ENCODE data around the gene EXO1. TPM values are rescaled to one million over a fixed set of nuclear protein-coding genes. Genes with fewer than 3 reads are reported as not detected.

Gene EXO1
- total and polyA plus RNA-seq, 10 donors = 0.35 to 4.4 (median 1.3) TPM

DNA sequence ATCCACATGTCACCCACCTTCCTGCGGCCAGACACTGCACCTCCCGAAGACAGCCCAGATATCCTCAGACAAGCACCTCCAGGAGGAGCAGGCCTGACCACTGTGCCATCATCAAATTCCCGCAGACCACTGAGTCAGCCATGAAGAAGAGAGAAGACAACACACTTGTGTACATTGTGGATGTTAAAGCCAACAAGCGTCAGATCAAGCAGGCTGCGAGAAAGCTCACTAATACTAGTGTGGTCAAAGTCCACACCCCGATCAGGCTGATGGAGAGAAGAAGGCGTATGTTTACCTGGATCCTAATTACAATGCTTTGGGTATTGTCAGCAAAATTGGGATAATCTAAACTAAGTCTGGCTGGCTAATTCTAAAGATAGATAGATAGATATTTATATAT, 68.2 kb downstream of the EXO1 start:
- TF ChIP-seq POLR2AphosphoS5 (IDR thresholded peaks at IDR 0.05) (no peak), CTCF (IDR thresholded peaks at IDR 0.05 in 8 of 11, conservative IDR thresholded peaks at IDR 0.05 in 3 of 11) (no peak), POLR2A (IDR thresholded peaks at IDR 0.05) (no peak)
- no peaks in the 10 kb centered on the region for H3K27me3 ChIP-seq (replicated peaks in 1 of 7)
- H3K27ac ChIP-seq = no peak overlapping the region
- H3K36me3 ChIP-seq = no peaks in the 10 kb centered on the region
- H3K4me1 ChIP-seq = no peaks in the 10 kb centered on the region
- 94 to 99% (median 97%) methylated on average over 7 of the region's 7 CpGs for WGBS, 5 donors
- intact Hi-C loops (cut with DNase I; ENCODE audit: low total_unique reads) = no loop called here
- no peaks in the 10 kb centered on the region for H3K9me3 ChIP-seq
- no peak overlapping the region for H3K4me3 ChIP-seq
- no peak for DNase-seq

DNA sequence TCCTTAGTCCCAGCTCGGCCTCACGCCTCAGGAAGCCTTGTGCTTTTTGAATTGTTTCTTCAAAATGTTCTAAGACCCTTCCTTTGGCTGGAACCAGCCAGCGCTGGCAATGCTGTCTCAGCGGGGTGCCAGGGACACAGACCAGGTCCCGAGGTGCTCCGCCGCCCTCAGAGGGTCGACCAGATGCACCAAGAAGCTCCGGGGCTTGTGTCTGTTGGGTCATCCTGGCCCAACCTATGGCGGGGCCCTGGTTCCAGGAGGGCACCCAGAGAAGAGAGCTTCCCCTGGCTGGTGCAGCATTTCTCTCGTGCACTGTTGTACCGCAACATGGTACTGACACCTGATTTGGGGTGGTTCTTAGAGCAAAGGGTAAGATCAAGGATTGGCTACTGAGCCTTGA, 69.5 kb downstream of the EXO1 start:
- no peak for TF ChIP-seq POLR2AphosphoS5 (IDR thresholded peaks at IDR 0.05)
- TF ChIP-seq POLR2A (IDR thresholded peaks at IDR 0.05) = no peak
- no peak for TF ChIP-seq CTCF (IDR thresholded peaks at IDR 0.05 in 8 of 11, conservative IDR thresholded peaks at IDR 0.05 in 3 of 11)
- no peaks in the 10 kb centered on the region for H3K27me3 ChIP-seq (replicated peaks in 1 of 7)
- 91 to 97% (median 95%) methylated on average over 10 to 12 of the region's 12 CpGs for WGBS, 5 donors
- DNase-seq = no peak
- H3K36me3 ChIP-seq = no peaks in the 10 kb centered on the region
- no peak overlapping the region for H3K4me3 ChIP-seq
- H3K9me3 ChIP-seq = no peaks in the 10 kb centered on the region
- no peaks in the 10 kb centered on the region for H3K4me1 ChIP-seq
- intact Hi-C loops (cut with DNase I; ENCODE audit: low total_unique reads) = no loop called here
- no peak overlapping the region for H3K27ac ChIP-seq

DNA sequence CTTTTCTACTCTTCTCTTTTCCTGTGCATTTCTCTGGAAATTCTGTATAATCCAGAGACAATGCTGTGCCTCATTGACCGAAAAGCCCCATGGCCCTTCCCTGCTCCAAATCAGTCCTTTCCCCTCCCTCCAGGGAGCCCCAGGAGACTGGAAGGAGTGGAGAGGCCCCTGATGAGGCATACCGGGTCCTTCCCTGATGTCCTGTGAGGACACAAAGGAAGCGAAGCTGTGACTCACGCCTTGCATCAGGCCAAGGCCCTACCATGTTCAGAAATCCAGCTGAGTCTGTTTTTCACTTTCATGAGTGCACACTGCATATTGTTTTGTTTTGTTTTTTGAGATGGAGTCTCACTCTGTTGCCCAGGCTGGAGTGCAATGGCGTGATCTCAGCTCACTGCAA, 70.9 kb downstream of the EXO1 start:
- Histone ChIP-seq H3K27me3 (replicated peaks in 1 of 7) (no peaks in the 10 kb centered on the region), H3K9me3 (no peaks in the 10 kb centered on the region), H3K4me3 (no peak overlapping the region), H3K4me1 (no peaks in the 10 kb centered on the region), H3K27ac (no peak overlapping the region), H3K36me3 (no peaks in the 10 kb centered on the region)
- intact Hi-C loops (cut with DNase I; ENCODE audit: low total_unique reads) = no loop called here
- WGBS, 5 donors = 77 to 83% (median 81%) methylated on average over 5 of the region's 5 CpGs
- TF ChIP-seq POLR2AphosphoS5 (IDR thresholded peaks at IDR 0.05) = no peak
- TF ChIP-seq POLR2A (IDR thresholded peaks at IDR 0.05) = no peak
- TF ChIP-seq CTCF (IDR thresholded peaks at IDR 0.05 in 8 of 11, conservative IDR thresholded peaks at IDR 0.05 in 3 of 11) = no peak
- no peak for DNase-seq

DNA sequence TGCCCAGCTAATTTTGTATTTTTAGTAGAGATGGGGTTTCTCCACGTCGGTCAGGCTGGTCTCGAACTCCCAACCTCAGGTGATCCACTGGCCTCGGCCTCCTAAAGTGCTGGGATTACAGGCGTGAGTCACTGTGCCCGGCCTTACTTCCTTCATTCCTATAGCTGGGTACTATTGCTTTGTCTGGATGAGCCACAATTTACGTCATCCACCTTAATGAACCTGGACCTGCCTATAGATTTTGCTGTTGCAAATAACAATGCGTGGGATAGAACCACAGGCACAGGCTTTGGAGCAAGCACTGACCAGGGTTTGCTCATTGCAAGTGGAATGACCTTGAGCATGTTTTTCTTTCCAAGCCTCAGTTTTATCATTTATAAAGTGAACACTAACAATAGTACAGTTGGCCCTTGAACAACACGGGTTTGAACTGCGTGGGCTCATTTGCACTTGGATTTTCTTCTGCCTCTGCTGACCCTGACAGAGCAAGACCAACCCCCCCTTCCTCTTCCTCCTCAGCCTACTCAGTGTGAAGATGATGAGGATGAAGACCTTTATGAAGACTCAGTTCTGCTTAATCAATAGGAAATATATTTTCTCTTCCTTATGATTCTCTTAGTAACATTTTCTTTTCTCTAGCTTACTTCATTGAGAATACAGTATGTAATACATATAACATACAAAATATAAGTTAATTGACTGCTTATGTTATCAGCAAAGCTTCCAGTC, 76.2 kb downstream of the EXO1 start:
- Histone ChIP-seq H3K27me3 (replicated peaks in 1 of 7) (no peaks in the 10 kb centered on the region), H3K4me1 (no peaks in the 10 kb centered on the region), H3K4me3 (no peak overlapping the region), H3K36me3 (no peaks in the 10 kb centered on the region), H3K9me3 (no peaks in the 10 kb centered on the region), H3K27ac (no peak overlapping the region)
- intact Hi-C loops (cut with DNase I; ENCODE audit: low total_unique reads) = no loop called here
- no peak for TF ChIP-seq POLR2A (IDR thresholded peaks at IDR 0.05)
- no peak for TF ChIP-seq CTCF (IDR thresholded peaks at IDR 0.05 in 8 of 11, conservative IDR thresholded peaks at IDR 0.05 in 3 of 11)
- 84 to 92% (median 86%) methylated on average over 10 of the region's 10 CpGs for WGBS, 5 donors
- no peak for DNase-seq

All from spleen (tissue), 11 donors.